Amniotic stem cell (primary cell): Measurements from ENCODE around the gene AGBL1.

Source experiments
- DNase-seq: peaks from one replicate; lab custom pipeline; 2025; lab: John Stamatoyannopoulos, UW

The AGBL1 gene

GRCh38 chr15:86645925-86646500 lies 566.3 kb downstream of the AGBL1 start:
- no peak for DNase-seq

GRCh38 chr15:86647810-86648440 lies 568.3 kb downstream of the AGBL1 start:
- DNase-seq: no peak

- DNase-seq: no peak
Measured at GRCh38 chr15:86649277-86649676, 569.6 kb downstream of the AGBL1 start.

GRCh38 chr15:86650094-86650493 lies 570.4 kb downstream of the AGBL1 start:
- no peak for DNase-seq

- DNase-seq: no peak
Measured at GRCh38 chr15:86653344-86654197, 573.9 kb downstream of the AGBL1 start.

GRCh38 chr15:86654501-86654900 lies 574.8 kb downstream of the AGBL1 start:
- DNase-seq: no peak

- DNase-seq: no peak
Measured at GRCh38 chr15:86657305-86657704, 577.6 kb downstream of the AGBL1 start.

GRCh38 chr15:86659724-86660411 lies 580.2 kb downstream of the AGBL1 start:
- no peak for DNase-seq

GRCh38 chr15:86661580-86661979 lies 581.9 kb downstream of the AGBL1 start:
- no peak for DNase-seq

GRCh38 chr15:86663304-86663703 lies 583.6 kb downstream of the AGBL1 start:
- no peak for DNase-seq

- DNase-seq: no peak
Measured at GRCh38 chr15:86663979-86664378, 584.3 kb downstream of the AGBL1 start.

GRCh38 chr15:86664581-86664980 lies 584.9 kb downstream of the AGBL1 start:
- no peak for DNase-seq

- no peak for DNase-seq
Measured at GRCh38 chr15:86676002-86676401, 596.3 kb downstream of the AGBL1 start.

- no peak for DNase-seq
Measured at GRCh38 chr15:86677278-86677677, 597.6 kb downstream of the AGBL1 start.

- DNase-seq: no peak
Measured at GRCh38 chr15:86685263-86685662, 605.6 kb downstream of the AGBL1 start.

- DNase-seq: no peak
Measured at GRCh38 chr15:86689006-86689405, 609.3 kb downstream of the AGBL1 start.

GRCh38 chr15:86690566-86690965 lies 610.9 kb downstream of the AGBL1 start:
- DNase-seq: no peak

GRCh38 chr15:86691091-86691663 lies 611.5 kb downstream of the AGBL1 start:
- no peak for DNase-seq

GRCh38 chr15:86700864-86701610 lies 621.4 kb downstream of the AGBL1 start:
- no peak for DNase-seq

- DNase-seq: no peak
Measured at GRCh38 chr15:86701611-86701963, 621.9 kb downstream of the AGBL1 start.

- DNase-seq: no peak
Measured at GRCh38 chr15:86706813-86707212, 627.1 kb downstream of the AGBL1 start.

- no peak for DNase-seq
Measured at GRCh38 chr15:86711476-86711875, 631.8 kb downstream of the AGBL1 start.
